ENCODE results near the gene GORASP1. TPM values are rescaled to one million over a fixed set of nuclear protein-coding genes. Genes with fewer than 3 reads are reported as not detected.

GORASP1 gene
- total and polyA plus RNA-seq, 2 of the 8 experiments (the other 6 are each of a cell fraction or from before 2014, with no cell fraction given): 33.4 to 33.5 TPM

- Histone ChIP-seq H3K9ac (replicated peaks in 1 of 4; ENCODE audit: extremely low read depth in 1 of 4, low read depth in 3 of 4, low read length in 3 of 4) (peak overlapping the region in 3 of 4 experiments; percentile 40 to 54 (median 51); a peak in 6 of 7 replicates), H3K4me2 (ENCODE audit: insufficient read depth in 1 of 2, low read depth in 2 of 2, low read length in 2 of 2) (peak overlapping the region; percentile 97 to 99), H3K27ac (ENCODE audit: low read depth, low read length) (peak overlapping the region; percentile 78), H2BK20ac (ENCODE audit: low read length) (no peak overlapping the region), H3K4me3 (ENCODE audit: extremely low read depth in 1 of 4, insufficient read depth in 2 of 4, low read depth in 3 of 4, low read length in 4 of 4) (peak overlapping the region; percentile 50 to 85 (median 60)), H4K5ac (ENCODE audit: insufficient read length, low read depth, low read length) (peak overlapping the region; percentile 60), H3K79me1 (ENCODE audit: low read depth, low read length) (peaks cover 11% of the 10 kb centered on the region; the same call in 1 of the 2 replicates), H3K56ac (replicated peaks; ENCODE audit: insufficient read length, low read depth, low read length) (peak overlapping the region; percentile 13), H4K20me1 (replicated peaks in 1 of 2; ENCODE audit: control insufficient read depth in 1 of 2, insufficient read depth in 2 of 2, low read length in 2 of 2) (peaks cover 7 to 19% of the 10 kb centered on the region in 2 experiments), H3K27me3 (replicated peaks in 1 of 4; ENCODE audit: control insufficient read depth in 3 of 4, extremely low read depth in 1 of 4, insufficient read depth in 3 of 4, low read length in 3 of 4) (no peaks in the 10 kb centered on the region), H3K9me3 (ENCODE audit: insufficient read depth in 2 of 2, low read depth in 1 of 2, low read length in 1 of 2) (no peaks in the 10 kb centered on the region), H2AFZ (ENCODE audit: low read length) (no peak overlapping the region), H4K8ac (ENCODE audit: extremely low read depth, insufficient read depth, low read length) (0 out of 2 replicates have a peak overlapping the region, but pooled peaks have one; percentile 60), H3K36me3 (ENCODE audit: control insufficient read depth in 2 of 4, insufficient read depth in 4 of 4, low read length in 3 of 4) (no peaks in the 10 kb centered on the region), H2AK5ac (ENCODE audit: low read depth, low read length) (no peak overlapping the region), H3K18ac (ENCODE audit: extremely low read depth, low read length) (peak overlapping the region; percentile 93; the same call in 1 of the 2 replicates), H2BK5ac (ENCODE audit: low read depth, low read length) (peak overlapping the region; percentile 76; the same call in 1 of the 2 replicates), H2BK12ac (ENCODE audit: low read depth, low read length) (no peak overlapping the region), H4K91ac (replicated peaks; ENCODE audit: insufficient read length, low read length) (peak overlapping the region; percentile 78), H2BK120ac (replicated peaks; ENCODE audit: low read depth, low read length) (no peak overlapping the region), H3K14ac (ENCODE audit: insufficient read length) (no peak overlapping the region), H3K23me2 (ENCODE audit: low read depth, low read length) (peaks cover 21% of the 10 kb centered on the region), H3K79me2 (ENCODE audit: control insufficient read depth in 1 of 2, insufficient read depth in 2 of 2, low read length in 2 of 2) (peaks cover 14 to 20% of the 10 kb centered on the region in 2 experiments), H2BK15ac (ENCODE audit: low read length) (no peak overlapping the region; the same call in 1 of the 2 replicates), H3K4me1 (replicated peaks in 1 of 4; ENCODE audit: control insufficient read depth in 3 of 4, insufficient read depth in 4 of 4, low read length in 3 of 4) (peaks cover 19 to 41% (median 26%) of the 10 kb centered on the region in 4 experiments), H3K4ac (replicated peaks; ENCODE audit: insufficient read length, low read depth, low read length) (no peak overlapping the region), H3K23ac (ENCODE audit: insufficient read length) (no peak overlapping the region)
- DNase-seq (ENCODE audit: low read depth in 1 of 2, low spot score in 2 of 2): no peak
- WGBS, 2 experiments (ENCODE audit: extremely low coverage in 1 of 2, insufficient coverage in 1 of 2, insufficient read length in 1 of 2, insufficient replicate concordance in 2 of 2, low coverage in 1 of 2, low lambda C conversion rate in 2 of 2, missing lambda C conversion rate in 1 of 2): 0% methylated on average over 4 of the region's 9 CpGs; no CpG with 5 or more reads in 1 of the 2 experiments
- CTCF ChIA-PET (ENCODE audit: partially characterized antibody): interaction anchor here (1.0 kb wide), 1 partner anchor 19 kb away, joined by 3 read pairs; no protein-coding TSS in a partner anchor
- FAIRE-seq: no peak
- POLR2A ChIA-PET (ENCODE audit: partially characterized antibody): interaction anchor here (1.0 to 1.6 kb wide), 6 partner anchors 19 to 253 kb away, joined by 3 to 6 read pairs (median 4); partner anchors contain the start of genes GORASP1, RPSA and TTC21A
- TF ChIP-seq BRCA1 (IDR thresholded peaks at IDR 0.05; ENCODE audit: low read depth, low read length) (no peak), TAF1 (IDR thresholded peaks at IDR 0.05; ENCODE audit: low read depth, low read length) (no peak), GTF2F1 (IDR thresholded peaks at IDR 0.05; ENCODE audit: borderline replicate concordance, low read depth, low read length) (no peak), HDAC2 (IDR thresholded peaks at IDR 0.05; ENCODE audit: borderline replicate concordance in 1 of 2, low read depth in 2 of 2, low read length in 2 of 2) (no peak), SUZ12 (IDR thresholded peaks at IDR 0.05; ENCODE audit: low read length) (no peak), SRF (IDR thresholded peaks at IDR 0.05; ENCODE audit: low read depth, low read length) (no peak), GABPA (IDR thresholded peaks at IDR 0.05; ENCODE audit: borderline replicate concordance, insufficient read depth, low read length) (no peak), RXRA (IDR thresholded peaks at IDR 0.05; ENCODE audit: insufficient read depth, low read depth, low read length) (no peak), KDM4A (IDR thresholded peaks at IDR 0.05; ENCODE audit: low read depth, low read length, severe bottlenecking) (no peak), ATF3 (IDR thresholded peaks at IDR 0.05; ENCODE audit: insufficient read depth, low read depth, low read length) (no peak), MAX (IDR thresholded peaks at IDR 0.05) (no peak), SIRT6 (IDR thresholded peaks at IDR 0.05; ENCODE audit: low read length) (no peak), JUND (IDR thresholded peaks at IDR 0.05; ENCODE audit: low read length) (no peak)
These were observed 46.5 kb upstream of the GORASP1 start for GRCh38 chr3:39153977-39154279.

Data from H1 (cell line).